H1 (cell line): ENCODE results near the gene ST3GAL3.

Source experiments
- CEBPB ChIP-seq: IDR thresholded peaks from 2 replicates; pipeline ENCODE4 v1.6.1; 2012; ENCODE audit warnings: low read depth, low read length
- EZH2 ChIP-seq: fragments of 200-600 bp; sonication (generic); IDR thresholded peaks from 2 replicates; pipeline ENCODE4 v1.7.1; 2012; ENCODE audit warnings: low read depth, mild to moderate bottlenecking, moderate library complexity, low read length, inconsistent platforms; ENCODE audit not compliant: severe bottlenecking
- TAF1 ChIP-seq: IDR thresholded peaks from 2 replicates; pipeline ENCODE4 v1.6.1; 2011; ENCODE audit warnings: mild to moderate bottlenecking, low read depth, low read length

DNA sequence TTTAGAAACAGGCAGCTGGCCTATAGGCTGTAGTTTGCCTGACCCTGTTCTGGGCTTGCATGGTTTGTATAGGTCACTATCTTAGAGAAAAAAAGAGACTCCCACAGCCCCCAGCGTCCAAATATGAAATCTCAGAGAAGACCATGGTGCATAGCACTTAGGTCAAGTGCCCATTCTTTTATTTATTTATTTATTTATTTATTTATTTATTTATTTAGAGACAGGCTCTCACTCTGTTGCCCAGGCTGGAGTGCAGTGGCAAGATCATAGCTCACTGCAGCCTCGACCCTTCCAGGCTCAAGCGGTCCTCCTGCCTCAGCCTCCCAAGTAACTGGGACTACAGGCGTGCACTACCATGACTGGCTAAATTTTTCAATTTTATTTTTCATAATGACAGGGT, 175.4 kb downstream of the ST3GAL3 start:
- TF ChIP-seq EZH2 (no peak), TAF1 (no peak), CEBPB (no peak)
